SJCRH30 (cell line): ENCODE results near the gene CDKN1C. TPM values are rescaled to one million over a fixed set of nuclear protein-coding genes. Genes with fewer than 3 reads are reported as not detected.
"Not testable (repeated sequence)": the region's sequence is repeated elsewhere in the genome, so short reads cannot be mapped to it uniquely, and the experiment has no call there.

Source experiments
- DNase-seq, 2 experiments: peaks; one replicate each; pipeline ENCODE4 v3.0.0-alpha.2; 2015 to 2020
- H3K27ac ChIP-seq: fragments of 250-450 bp; sonication (Bioruptor Pico); 2 replicates; pipeline ENCODE4 v1.5.1; 2020; ENCODE audit warnings: mild to moderate bottlenecking, moderate library complexity
- H3K27me3 ChIP-seq: fragments of 250-450 bp; sonication (Bioruptor Pico); 2 replicates; pipeline ENCODE4 v1.5.1; 2020; ENCODE audit warnings: mild to moderate bottlenecking, moderate library complexity
- H3K36me3 ChIP-seq: fragments of 250-450 bp; sonication (Bioruptor Pico); 2 replicates; pipeline ENCODE4 v1.5.1; 2020; ENCODE audit warnings: mild to moderate bottlenecking, moderate library complexity
- H3K4me1 ChIP-seq: fragments of 250-450 bp; sonication (Bioruptor Pico); 2 replicates; pipeline ENCODE4 v1.5.1; 2020; ENCODE audit warnings: mild to moderate bottlenecking, moderate library complexity
- H3K4me3 ChIP-seq: fragments of 250-450 bp; sonication (Bioruptor Pico); 2 replicates; pipeline ENCODE4 v1.5.1; 2020; ENCODE audit warnings: mild to moderate bottlenecking, moderate library complexity
- H3K9me3 ChIP-seq: fragments of 250-450 bp; sonication (Bioruptor Pico); replicated peaks from 2 replicates; pipeline ENCODE4 v1.5.1; 2020; ENCODE audit warnings: mild to moderate bottlenecking, moderate library complexity
- total RNA-seq: library from RNA; depleted of rRNA; stranded (reverse); fragments of >200 nt; shearing (Covaris generic); gene quantifications from 2 replicates; pipeline ENCODE4 v1.2.3, GENCODE V29; 2014

The CDKN1C gene
- total RNA-seq, 1 experiment from 2014 or later = not detected

- H3K27ac ChIP-seq = no peak overlapping the region
- H3K27me3 ChIP-seq = 0 out of 2 replicates have a peak, but pooled peaks cover 2% of the 10 kb centered on the region
- no peak overlapping the region for H3K4me3 ChIP-seq
- H3K36me3 ChIP-seq = no peaks in the 10 kb centered on the region
- no peaks in the 10 kb centered on the region for H3K9me3 ChIP-seq
- DNase-seq = no peak
- H3K4me1 ChIP-seq = no peaks in the 10 kb centered on the region
These were observed 30.7 kb upstream of the CDKN1C start for GRCh38 chr11:2916114-2916891.

- Histone ChIP-seq H3K27me3 (0 out of 2 replicates have a peak, but pooled peaks cover 2% of the 10 kb centered on the region), H3K4me3 (no peak overlapping the region), H3K27ac (no peak overlapping the region), H3K9me3 (no peaks in the 10 kb centered on the region), H3K36me3 (no peaks in the 10 kb centered on the region), H3K4me1 (no peaks in the 10 kb centered on the region)
- no peak for DNase-seq
These were observed 29.9 kb upstream of the CDKN1C start for GRCh38 chr11:2915473-2915872.

DNA sequence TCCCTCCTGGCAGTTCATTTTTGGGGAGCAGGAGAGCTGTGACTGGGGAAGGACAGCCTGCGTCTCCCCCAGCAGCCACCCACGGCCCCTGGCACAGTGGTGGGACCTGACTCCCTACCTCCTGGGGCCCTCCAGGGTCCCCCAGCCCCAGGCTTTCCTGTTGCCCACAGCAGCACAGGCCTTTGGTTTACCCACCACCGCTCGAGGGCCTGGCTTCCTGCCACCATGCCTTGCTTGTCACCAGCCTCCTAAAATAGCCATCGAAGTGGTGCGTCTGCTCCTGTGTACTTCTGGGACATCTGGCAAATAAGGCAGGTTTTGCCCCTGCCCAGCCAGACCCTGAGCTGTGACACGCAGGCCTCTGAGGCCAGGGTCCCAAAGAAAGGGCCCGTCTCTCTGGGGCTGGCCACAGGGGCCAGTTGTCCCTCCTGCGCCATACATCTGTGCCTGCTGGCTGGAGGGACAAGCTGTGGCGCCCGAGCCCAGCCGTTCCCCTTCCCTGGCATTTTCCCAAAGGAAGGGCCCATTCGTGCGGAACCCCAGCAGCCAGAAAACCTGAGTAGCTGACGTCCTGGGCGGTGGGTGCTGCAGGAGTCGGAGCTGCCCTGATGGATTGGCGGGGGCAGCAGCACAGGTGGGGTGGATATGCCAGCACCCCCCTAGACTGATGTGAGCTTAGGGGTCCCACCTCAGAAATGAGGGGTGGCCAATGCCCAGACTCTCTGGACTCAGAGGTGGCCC, 29.1 kb upstream of the CDKN1C start:
- no peak for DNase-seq
- Histone ChIP-seq H3K27ac (no peak overlapping the region), H3K27me3 (0 out of 2 replicates have a peak, but pooled peaks cover 2% of the 10 kb centered on the region)

DNA sequence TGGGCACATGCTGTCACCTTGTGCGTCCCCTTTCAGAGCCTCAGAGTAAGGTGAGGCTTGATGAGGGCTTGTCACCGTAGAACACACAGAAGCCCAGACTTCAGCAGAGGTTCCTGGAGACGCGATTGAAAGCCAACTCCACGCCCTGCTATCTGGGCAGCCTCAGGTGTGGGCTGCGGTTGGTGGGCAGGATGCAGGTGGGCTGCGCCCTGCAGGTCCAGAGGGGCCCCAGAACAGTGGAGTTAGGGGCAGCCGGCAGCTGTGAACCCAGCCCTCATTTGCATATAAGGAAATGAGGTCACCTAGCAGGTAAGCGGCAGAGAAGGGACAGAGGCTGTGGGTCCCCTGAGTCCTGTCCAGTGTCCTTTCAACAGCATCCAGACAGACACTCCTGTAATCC, 28.2 kb upstream of the CDKN1C start:
- Histone ChIP-seq H3K27ac (no peak overlapping the region), H3K36me3 (no peaks in the 10 kb centered on the region), H3K9me3 (no peaks in the 10 kb centered on the region), H3K27me3 (0 out of 2 replicates have a peak, but pooled peaks cover 2% of the 10 kb centered on the region), H3K4me3 (no peak overlapping the region), H3K4me1 (no peaks in the 10 kb centered on the region)
- DNase-seq = no peak

More for the DNA sequence above, 29.1 kb upstream of the CDKN1C start:
- Histone ChIP-seq H3K36me3 (no peaks in the 10 kb centered on the region), H3K4me3 (no peak overlapping the region), H3K9me3 (no peaks in the 10 kb centered on the region), H3K4me1 (no peaks in the 10 kb centered on the region)

GRCh38 chr11:2913019-2913431, 27.4 kb upstream of the CDKN1C start:
- Histone ChIP-seq H3K27me3 (0 out of 2 replicates have a peak, but pooled peaks cover 2% of the 10 kb centered on the region), H3K27ac (no peak overlapping the region), H3K4me1 (no peaks in the 10 kb centered on the region), H3K4me3 (no peak overlapping the region), H3K9me3 (no peaks in the 10 kb centered on the region), H3K36me3 (no peaks in the 10 kb centered on the region)
- DNase-seq = no peak

DNA sequence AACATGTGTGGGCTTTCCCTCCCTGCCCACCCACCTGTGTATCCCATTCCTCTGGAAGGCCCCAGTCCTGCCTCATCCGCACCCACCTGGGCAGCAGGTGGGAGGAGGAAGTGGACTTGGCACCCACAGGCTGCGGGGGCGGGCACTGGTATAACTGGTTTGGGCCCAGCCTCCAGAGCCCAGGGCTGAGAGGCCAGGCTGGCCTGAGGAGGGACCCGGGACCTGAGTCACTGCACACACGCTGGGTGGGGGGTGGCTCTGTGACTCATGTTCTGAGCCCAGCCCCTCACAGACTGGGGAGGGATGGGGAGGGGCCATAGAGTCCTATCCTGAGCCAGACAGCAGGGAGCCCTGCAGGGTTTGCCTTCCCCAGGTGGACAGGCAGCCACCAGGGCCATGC, 26.9 kb upstream of the CDKN1C start:
- Histone ChIP-seq H3K27me3 (0 out of 2 replicates have a peak, but pooled peaks cover 2% of the 10 kb centered on the region), H3K4me3 (no peak overlapping the region), H3K9me3 (no peaks in the 10 kb centered on the region), H3K4me1 (no peaks in the 10 kb centered on the region), H3K36me3 (no peaks in the 10 kb centered on the region), H3K27ac (no peak overlapping the region)
- DNase-seq = no peak

GRCh38 chr11:2911785-2912391, 26.3 kb upstream of the CDKN1C start:
- no peak for DNase-seq
- Histone ChIP-seq H3K27me3 (0 out of 2 replicates have a peak, but pooled peaks cover 2% of the 10 kb centered on the region), H3K36me3 (no peaks in the 10 kb centered on the region), H3K4me3 (no peak overlapping the region), H3K4me1 (no peaks in the 10 kb centered on the region), H3K9me3 (no peaks in the 10 kb centered on the region), H3K27ac (no peak overlapping the region)

- Histone ChIP-seq H3K4me3 (no peak overlapping the region), H3K9me3 (no peaks in the 10 kb centered on the region), H3K4me1 (no peaks in the 10 kb centered on the region), H3K27me3 (0 out of 2 replicates have a peak, but pooled peaks cover 2% of the 10 kb centered on the region), H3K36me3 (no peaks in the 10 kb centered on the region), H3K27ac (no peak overlapping the region)
- no peak for DNase-seq
These were observed 25.7 kb upstream of the CDKN1C start for GRCh38 chr11:2911088-2911784.

GRCh38 chr11:2910401-2910955, 24.9 kb upstream of the CDKN1C start:
- H3K27ac ChIP-seq = no peak overlapping the region
- H3K27me3 ChIP-seq = 0 out of 2 replicates have a peak, but pooled peaks cover 2% of the 10 kb centered on the region
- 0 out of 2 replicates have a peak, but pooled peaks cover under 1% of the 10 kb centered on the region for H3K9me3 ChIP-seq
- no peaks in the 10 kb centered on the region for H3K4me1 ChIP-seq
- no peaks in the 10 kb centered on the region for H3K36me3 ChIP-seq
- DNase-seq = no peak
- H3K4me3 ChIP-seq = no peak overlapping the region

- 0 out of 2 replicates have a peak, but pooled peaks cover 2% of the 10 kb centered on the region for H3K27me3 ChIP-seq
- no peak overlapping the region for H3K27ac ChIP-seq
- H3K4me1 ChIP-seq = no peaks in the 10 kb centered on the region
- DNase-seq = no peak
- 0 out of 2 replicates have a peak, but pooled peaks cover 4% of the 10 kb centered on the region for H3K9me3 ChIP-seq
- no peak overlapping the region for H3K4me3 ChIP-seq
- H3K36me3 ChIP-seq = no peaks in the 10 kb centered on the region
These were observed 23.7 kb upstream of the CDKN1C start for GRCh38 chr11:2909133-2909902.

DNA sequence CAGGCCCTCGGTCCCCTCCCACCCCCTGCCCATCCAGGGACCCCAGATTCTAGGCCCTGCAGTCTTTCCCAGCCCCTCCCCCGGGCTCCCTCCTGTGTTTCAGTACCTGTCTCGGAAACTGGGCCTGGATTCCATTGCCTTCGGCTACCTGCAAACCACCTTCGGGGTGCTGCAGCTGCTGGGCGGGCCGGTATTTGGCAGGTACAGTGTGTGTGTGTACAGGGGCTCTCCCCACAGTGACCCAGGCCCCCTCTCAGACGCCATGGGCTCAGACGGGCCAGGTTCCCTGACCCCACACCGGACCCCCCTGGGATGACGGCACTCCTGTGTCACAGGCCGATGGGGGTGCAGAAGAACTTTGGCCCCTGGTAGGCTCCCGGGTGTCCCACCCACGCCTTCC, 22.6 kb upstream of the CDKN1C start:
- Histone ChIP-seq H3K27me3 (no peaks in the 10 kb centered on the region), H3K36me3 (no peaks in the 10 kb centered on the region), H3K4me3 (no peak overlapping the region), H3K9me3 (0 out of 2 replicates have a peak, but pooled peaks cover 4% of the 10 kb centered on the region), H3K4me1 (no peaks in the 10 kb centered on the region), H3K27ac (no peak overlapping the region)
- DNase-seq = no peak

- not testable (repeated sequence) for DNase-seq, H3K27me3 ChIP-seq, H3K4me3 ChIP-seq, H3K27ac ChIP-seq, H3K4me1 ChIP-seq, H3K36me3 ChIP-seq, H3K9me3 ChIP-seq
These were observed 19.7 kb upstream of the CDKN1C start for GRCh38 chr11:2905299-2905698.

DNA sequence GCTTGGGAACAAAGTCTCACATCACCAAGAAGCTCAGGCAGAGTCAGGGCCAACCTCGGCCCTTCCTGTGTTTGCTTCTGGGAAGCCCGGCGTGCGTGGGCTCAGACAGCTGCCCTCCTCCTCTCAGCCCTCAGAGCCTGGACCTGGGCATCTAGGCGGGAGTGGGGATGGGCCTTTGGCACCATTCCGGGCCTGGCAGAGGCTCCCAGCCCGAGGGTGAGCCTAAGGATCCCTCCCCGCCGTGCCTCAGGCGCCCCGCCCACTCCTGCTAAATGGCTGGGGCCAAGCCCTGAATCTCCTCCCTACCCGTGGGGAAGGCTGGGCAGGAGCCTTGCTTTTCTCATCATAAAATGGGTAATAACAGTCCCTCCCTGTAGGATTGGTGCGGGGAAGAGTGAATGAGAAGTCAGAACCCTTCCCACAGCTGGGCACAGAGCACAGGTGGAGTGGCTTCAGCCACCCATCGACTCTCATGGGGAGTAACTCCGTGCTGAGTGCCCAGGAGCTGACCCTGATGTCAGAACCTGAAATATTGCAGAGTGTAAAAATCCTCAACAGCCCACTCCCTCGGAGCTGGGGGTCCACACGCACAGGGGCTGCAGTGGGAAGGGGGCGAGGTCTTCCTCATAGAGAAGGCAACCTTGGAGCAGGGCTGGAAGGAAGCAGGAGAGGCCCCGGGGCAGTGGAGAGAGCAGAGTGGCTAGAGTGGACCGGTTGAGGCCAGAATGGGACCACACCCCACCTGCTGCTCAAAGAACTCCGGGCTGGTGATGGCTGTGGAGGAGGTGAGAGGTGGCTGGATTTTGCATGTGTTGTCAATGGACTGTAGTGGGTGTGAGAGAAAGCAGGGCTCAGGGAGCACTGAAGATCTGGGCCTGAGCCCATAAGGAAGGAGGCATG, 18.8 kb upstream of the CDKN1C start:
- Histone ChIP-seq H3K36me3 (no peaks in the 10 kb centered on the region), H3K27ac (no peak overlapping the region), H3K27me3 (no peaks in the 10 kb centered on the region), H3K4me3 (no peak overlapping the region), H3K4me1 (no peaks in the 10 kb centered on the region), H3K9me3 (0 out of 2 replicates have a peak, but pooled peaks cover 4% of the 10 kb centered on the region)
- no peak for DNase-seq
